ENCODE data around the gene DYNC1LI2.

- TF ChIP-seq EZH2phosphoT487 (IDR thresholded peaks at IDR 0.05; ENCODE audit: borderline replicate concordance, low read length) (no peak), CTCF (IDR thresholded peaks at IDR 0.05; ENCODE audit: low read depth, low read length, poor library complexity, severe bottlenecking) (no peak)
These were observed 36.0 kb upstream of the DYNC1LI2 start for GRCh38 chr16:66787427-66787826.
